Epithelial cell of esophagus (primary cell): ENCODE measurements around the gene MEGF8.
"Not testable (repeated sequence)": the region's sequence is repeated elsewhere in the genome, so short reads cannot be mapped to it uniquely, and the experiment has no call there.

Experiments used
- DNase-seq: peaks from one replicate; pipeline ENCODE4 v3.0.0; 2010; ENCODE audit warnings: low read depth
- H3K4me3 ChIP-seq: 2 replicates; pipeline ENCODE4 v1.5.1; 2011; ENCODE audit warnings: mild to moderate bottlenecking, low read length, control low read depth
- TF ChIP-seq, protein P1 (sequence below): IDR thresholded peaks from 2 replicates; pipeline ENCODE4 v1.5.1; 2011; ENCODE audit warnings: low read depth, mild to moderate bottlenecking, low read length, control low read depth, inconsistent platforms; ENCODE audit not compliant: insufficient read depth; ENCODE audit errors: missing control alignments

The MEGF8 gene

DNA sequence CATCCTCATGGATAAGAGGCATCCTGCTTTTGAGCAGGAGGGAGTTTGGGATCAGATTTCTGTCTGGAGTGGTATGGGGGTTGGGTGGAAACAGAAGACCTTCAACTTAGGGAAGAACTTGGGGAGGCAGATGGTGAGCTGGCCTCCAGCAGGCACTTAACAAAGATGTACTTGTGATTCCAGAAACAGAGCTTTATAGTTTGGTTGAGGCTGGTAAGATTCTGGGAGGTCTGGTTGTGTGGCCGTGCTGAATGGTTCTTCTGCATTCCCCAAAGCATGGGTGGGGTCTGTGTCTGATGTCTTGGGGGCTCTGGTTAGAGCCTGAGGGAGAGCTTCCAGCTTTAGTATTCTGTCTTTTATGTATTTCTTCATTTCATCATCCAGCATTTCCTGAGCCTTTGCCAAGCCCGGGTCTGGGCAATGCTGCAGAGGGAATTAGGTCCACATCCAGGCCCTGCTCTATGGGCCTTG lies 4.8 kb downstream of the MEGF8 start:
- DNase-seq = no peak
- TF ChIP-seq, protein P1, sequence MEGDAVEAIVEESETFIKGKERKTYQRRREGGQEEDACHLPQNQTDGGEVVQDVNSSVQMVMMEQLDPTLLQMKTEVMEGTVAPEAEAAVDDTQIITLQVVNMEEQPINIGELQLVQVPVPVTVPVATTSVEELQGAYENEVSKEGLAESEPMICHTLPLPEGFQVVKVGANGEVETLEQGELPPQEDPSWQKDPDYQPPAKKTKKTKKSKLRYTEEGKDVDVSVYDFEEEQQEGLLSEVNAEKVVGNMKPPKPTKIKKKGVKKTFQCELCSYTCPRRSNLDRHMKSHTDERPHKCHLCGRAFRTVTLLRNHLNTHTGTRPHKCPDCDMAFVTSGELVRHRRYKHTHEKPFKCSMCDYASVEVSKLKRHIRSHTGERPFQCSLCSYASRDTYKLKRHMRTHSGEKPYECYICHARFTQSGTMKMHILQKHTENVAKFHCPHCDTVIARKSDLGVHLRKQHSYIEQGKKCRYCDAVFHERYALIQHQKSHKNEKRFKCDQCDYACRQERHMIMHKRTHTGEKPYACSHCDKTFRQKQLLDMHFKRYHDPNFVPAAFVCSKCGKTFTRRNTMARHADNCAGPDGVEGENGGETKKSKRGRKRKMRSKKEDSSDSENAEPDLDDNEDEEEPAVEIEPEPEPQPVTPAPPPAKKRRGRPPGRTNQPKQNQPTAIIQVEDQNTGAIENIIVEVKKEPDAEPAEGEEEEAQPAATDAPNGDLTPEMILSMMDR = no peak

GRCh38 chr19:42331333-42331732 lies 5.9 kb downstream of the MEGF8 start:
- H3K4me3 ChIP-seq, DNase-seq: not testable (repeated sequence)

More for the DNA sequence above, 4.8 kb downstream of the MEGF8 start:
- no peak overlapping the region for H3K4me3 ChIP-seq

GRCh38 chr19:42332059-42332458 lies 6.6 kb downstream of the MEGF8 start:
- no peak overlapping the region for H3K4me3 ChIP-seq
- DNase-seq = no peak
- TF ChIP-seq, protein P1 = no peak

GRCh38 chr19:42333018-42333417 lies 7.6 kb downstream of the MEGF8 start:
- TF ChIP-seq, protein P1 = no peak
- H3K4me3 ChIP-seq = no peak overlapping the region
- no peak for DNase-seq

- no peak overlapping the region for H3K4me3 ChIP-seq
- no peak for DNase-seq
- TF ChIP-seq, protein P1 = no peak
Observed at GRCh38 chr19:42333975-42334696, 8.7 kb downstream of the MEGF8 start.

GRCh38 chr19:42334697-42335373 lies 9.4 kb downstream of the MEGF8 start:
- TF ChIP-seq, protein P1 = no peak
- H3K4me3 ChIP-seq = no peak overlapping the region
- no peak for DNase-seq

- TF ChIP-seq, protein P1 = no peak
- H3K4me3 ChIP-seq = no peak overlapping the region
- DNase-seq = no peak
Observed at GRCh38 chr19:42335374-42335936, 10.0 kb downstream of the MEGF8 start.
